ENCODE results near the gene TOE1.
"Not testable (repeated sequence)": the region's sequence is repeated elsewhere in the genome, so short reads cannot be mapped to it uniquely, and the experiment has no call there.

The TOE1 gene

GRCh38 chr1:45356186-45356585, 16.2 kb downstream of the TOE1 start:
- DNase-seq = no peak

GRCh38 chr1:45359882-45360513, 20.0 kb downstream of the TOE1 start:
- peak; percentile 59 for DNase-seq

GRCh38 chr1:45360981-45361380, 21.0 kb downstream of the TOE1 start:
- DNase-seq = peak; percentile 29

GRCh38 chr1:45364294-45364693, 24.3 kb downstream of the TOE1 start:
- DNase-seq = no peak

- DNase-seq = no peak
Observed at GRCh38 chr1:45365051-45365450, 25.1 kb downstream of the TOE1 start.

GRCh38 chr1:45370575-45370974, 30.6 kb downstream of the TOE1 start:
- DNase-seq = no peak

GRCh38 chr1:45373573-45373972, 33.6 kb downstream of the TOE1 start:
- no peak for DNase-seq

GRCh38 chr1:45375104-45376090, 35.4 kb downstream of the TOE1 start:
- peak; percentile 11 for DNase-seq

GRCh38 chr1:45378184-45378583, 38.2 kb downstream of the TOE1 start:
- no peak for DNase-seq

GRCh38 chr1:45379524-45379923, 39.6 kb downstream of the TOE1 start:
- no peak for DNase-seq

- no peak for DNase-seq
Observed at GRCh38 chr1:45380125-45380524, 40.2 kb downstream of the TOE1 start.

GRCh38 chr1:45380730-45381129, 40.8 kb downstream of the TOE1 start:
- DNase-seq = no peak

- DNase-seq = no peak
Observed at GRCh38 chr1:45381243-45381642, 41.3 kb downstream of the TOE1 start.

- no peak for DNase-seq
Observed at GRCh38 chr1:45383191-45383590, 43.2 kb downstream of the TOE1 start.

GRCh38 chr1:45384213-45384612, 44.2 kb downstream of the TOE1 start:
- DNase-seq = not testable (repeated sequence)

GRCh38 chr1:45385302-45385701, 45.3 kb downstream of the TOE1 start:
- peak; percentile 5 for DNase-seq

GRCh38 chr1:45386219-45386618, 46.2 kb downstream of the TOE1 start:
- DNase-seq = no peak

Data from NCI-H82 (cell line).